BJ (cell line): ENCODE data around the gene CD37. TPM values are rescaled to one million over a fixed set of nuclear protein-coding genes. Genes with fewer than 3 reads are reported as not detected.
"Not testable (repeated sequence)": the region's sequence is repeated elsewhere in the genome, so short reads cannot be mapped to it uniquely, and the experiment has no call there.

Experiments used
- CTCF ChIA-PET: fragments of 350-600 bp; formaldehyde crosslinking; extraction: SDS; loops from one replicate; lab custom pipeline; 2021; ENCODE audit warnings: antibody characterized with exemption, inconsistent platforms; lab: Yijun Ruan, JAX
- POLR2A ChIA-PET: fragments of 300-600 bp; sonication (Branson Sonifier 250); formaldehyde crosslinking; extraction: SDS; loops from one replicate; lab custom pipeline; 2021; ENCODE audit warnings: antibody characterized with exemption; lab: Charles Lee
- DNase-seq: peaks from one replicate; pipeline ENCODE4 v3.0.0-alpha.2; 2011; ENCODE audit warnings: low read depth
- H3K27me3 ChIP-seq: 2 replicates; pipeline ENCODE4 v1.6.0; 2011; ENCODE audit warnings: low read length; ENCODE audit not compliant: control insufficient read depth, insufficient read depth
- H3K36me3 ChIP-seq: 2 replicates; pipeline ENCODE4 v1.5.1; 2011; ENCODE audit warnings: low read length; ENCODE audit not compliant: control insufficient read depth, insufficient read depth
- H3K4me3 ChIP-seq: 2 replicates; pipeline ENCODE4 v1.5.1; 2011; ENCODE audit warnings: low read depth, mild to moderate bottlenecking, control low read depth, low read length
- polyA minus RNA-seq: library from RNA; depleted of rRNA, polyadenylated mRNA; stranded (reverse); fragments of >200 nt; gene quantifications from 2 replicates; pipeline ENCODE4 v1.2.3, GENCODE V29; 2011; rRNA and poly(A)+ RNA removed
- polyA plus RNA-seq: library from polyadenylated mRNA; depleted of rRNA; stranded (reverse); fragments of >200 nt; gene quantifications from 2 replicates; pipeline ENCODE4 v1.2.3, GENCODE V29; 2011; rRNA removed
- TF ChIP-seq, protein P1 (sequence below): IDR thresholded peaks from 2 replicates; pipeline ENCODE4 v1.5.1; 2011; ENCODE audit warnings: low read depth, mild to moderate bottlenecking, control low read depth, inconsistent platforms, low read length, moderate library complexity; ENCODE audit not compliant: insufficient read depth

The CD37 gene, protein sequence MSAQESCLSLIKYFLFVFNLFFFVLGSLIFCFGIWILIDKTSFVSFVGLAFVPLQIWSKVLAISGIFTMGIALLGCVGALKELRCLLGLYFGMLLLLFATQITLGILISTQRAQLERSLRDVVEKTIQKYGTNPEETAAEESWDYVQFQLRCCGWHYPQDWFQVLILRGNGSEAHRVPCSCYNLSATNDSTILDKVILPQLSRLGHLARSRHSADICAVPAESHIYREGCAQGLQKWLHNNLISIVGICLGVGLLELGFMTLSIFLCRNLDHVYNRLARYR
- not detected in 2 replicates for polyA plus RNA-seq
- polyA minus RNA-seq, result not detected in 2 replicates

DNA sequence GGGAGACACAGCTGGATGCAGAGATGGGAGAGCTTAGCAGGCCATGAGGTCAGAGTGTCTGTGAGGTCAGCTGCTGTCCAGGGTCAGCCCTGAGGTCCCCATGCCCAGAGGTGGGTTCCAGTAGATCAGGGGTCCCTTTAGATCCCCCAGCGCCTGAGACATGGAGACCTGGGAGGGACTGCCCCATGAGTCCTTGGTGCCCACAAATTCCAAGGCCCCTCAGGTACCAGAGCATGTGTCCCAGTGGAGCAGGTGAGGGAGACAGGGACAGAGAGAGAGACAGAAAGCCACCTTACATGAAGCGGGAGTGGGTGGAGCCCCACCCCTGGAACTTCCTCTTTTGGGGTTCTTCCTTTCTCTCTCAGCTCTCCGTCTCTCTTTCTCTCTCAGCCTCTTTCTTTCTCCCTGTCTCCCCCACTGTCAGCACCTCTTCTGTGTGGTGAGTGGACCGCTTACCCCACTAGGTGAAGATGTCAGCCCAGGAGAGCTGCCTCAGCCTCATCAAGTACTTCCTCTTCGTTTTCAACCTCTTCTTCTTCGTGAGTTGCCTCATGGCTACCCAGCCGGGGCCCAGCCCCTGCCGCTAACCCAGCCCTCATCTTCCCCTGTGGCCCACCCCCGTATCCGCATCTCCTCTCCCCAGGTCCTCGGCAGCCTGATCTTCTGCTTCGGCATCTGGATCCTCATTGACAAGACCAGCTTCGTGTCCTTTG is at the start of gene CD37:
Gene CD37 (plus strand): TSS at position 336 of the 713 bp plus-strand sequence. CDS start 135 bp downstream, at position 471.
- H3K36me3 ChIP-seq, result no peaks in the 10 kb centered on the region; the same call in 1 of the 2 replicates
- POLR2A ChIA-PET, result no interaction called here
- no peak within 1 kb of the TSS for H3K4me3 ChIP-seq
- H3K27me3 ChIP-seq, result no peaks in the 10 kb centered on the region
- TF ChIP-seq, protein P1, sequence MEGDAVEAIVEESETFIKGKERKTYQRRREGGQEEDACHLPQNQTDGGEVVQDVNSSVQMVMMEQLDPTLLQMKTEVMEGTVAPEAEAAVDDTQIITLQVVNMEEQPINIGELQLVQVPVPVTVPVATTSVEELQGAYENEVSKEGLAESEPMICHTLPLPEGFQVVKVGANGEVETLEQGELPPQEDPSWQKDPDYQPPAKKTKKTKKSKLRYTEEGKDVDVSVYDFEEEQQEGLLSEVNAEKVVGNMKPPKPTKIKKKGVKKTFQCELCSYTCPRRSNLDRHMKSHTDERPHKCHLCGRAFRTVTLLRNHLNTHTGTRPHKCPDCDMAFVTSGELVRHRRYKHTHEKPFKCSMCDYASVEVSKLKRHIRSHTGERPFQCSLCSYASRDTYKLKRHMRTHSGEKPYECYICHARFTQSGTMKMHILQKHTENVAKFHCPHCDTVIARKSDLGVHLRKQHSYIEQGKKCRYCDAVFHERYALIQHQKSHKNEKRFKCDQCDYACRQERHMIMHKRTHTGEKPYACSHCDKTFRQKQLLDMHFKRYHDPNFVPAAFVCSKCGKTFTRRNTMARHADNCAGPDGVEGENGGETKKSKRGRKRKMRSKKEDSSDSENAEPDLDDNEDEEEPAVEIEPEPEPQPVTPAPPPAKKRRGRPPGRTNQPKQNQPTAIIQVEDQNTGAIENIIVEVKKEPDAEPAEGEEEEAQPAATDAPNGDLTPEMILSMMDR, result no peak
- no peak for DNase-seq
- CTCF ChIA-PET, result no interaction called here

DNA sequence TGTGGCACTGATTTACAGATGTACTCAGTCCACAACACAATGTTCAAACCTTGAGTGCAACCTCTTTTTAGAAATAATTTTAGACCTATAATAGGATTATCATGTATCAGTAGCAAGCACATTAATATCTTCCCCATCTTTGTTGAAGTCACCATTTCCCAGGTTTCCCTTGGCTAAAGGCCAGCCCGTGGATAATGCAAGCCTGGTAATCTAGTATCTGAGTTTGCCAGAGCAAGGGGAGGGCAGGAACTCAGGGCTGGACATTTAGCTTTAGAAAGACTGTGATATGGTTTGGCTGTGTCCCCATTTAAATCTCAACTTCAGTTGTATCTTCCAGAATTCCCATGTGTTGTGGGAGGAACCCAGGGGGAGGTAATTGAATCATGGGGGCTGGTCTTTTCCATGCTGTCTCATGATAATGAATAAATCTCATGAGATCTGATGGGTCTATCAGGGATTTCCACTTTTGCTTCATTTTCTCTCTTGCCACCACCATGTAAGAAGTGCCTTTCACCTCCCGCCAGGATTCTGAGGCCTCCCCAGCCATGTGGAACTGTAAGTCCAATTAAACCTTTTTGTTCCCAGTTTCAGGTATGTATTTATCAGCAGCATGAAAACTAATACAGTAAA is 48.0 kb upstream of the CD37 start:
- CTCF ChIA-PET, result no interaction called here
- no peak for DNase-seq
- Histone ChIP-seq H3K36me3 (no peaks in the 10 kb centered on the region), H3K4me3 (no peak overlapping the region), H3K27me3 (no peaks in the 10 kb centered on the region; the same call in 1 of the 2 replicates)
- POLR2A ChIA-PET, result no interaction called here
- TF ChIP-seq, protein P1, result no peak

DNA sequence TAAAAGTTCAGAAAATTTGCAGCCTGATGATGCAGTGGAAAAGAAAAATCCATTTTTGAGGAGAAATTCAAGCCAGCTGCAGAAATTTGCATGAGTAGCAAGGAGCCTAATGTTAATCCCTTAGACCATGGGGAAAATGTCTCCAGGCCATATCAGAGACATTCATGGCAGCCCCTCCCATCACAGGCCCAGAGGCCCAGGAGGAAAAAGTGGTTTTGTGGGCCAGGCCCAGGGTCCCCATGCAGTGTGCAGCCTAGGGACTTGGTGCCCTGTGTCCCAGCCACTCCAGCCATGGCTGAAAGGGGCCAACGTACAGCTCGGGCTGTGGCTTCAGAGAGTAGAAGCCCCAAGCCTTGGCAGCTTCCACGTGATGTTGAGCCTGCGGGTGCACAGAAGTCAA is 47.0 kb upstream of the CD37 start:
- CTCF ChIA-PET, result interaction anchor here (1.7 kb wide), 1 partner anchor 13 kb away, joined by 10 read pairs; no protein-coding TSS in a partner anchor
- H3K27me3 ChIP-seq, POLR2A ChIA-PET, H3K4me3 ChIP-seq, DNase-seq, H3K36me3 ChIP-seq: not testable (repeated sequence)

DNA sequence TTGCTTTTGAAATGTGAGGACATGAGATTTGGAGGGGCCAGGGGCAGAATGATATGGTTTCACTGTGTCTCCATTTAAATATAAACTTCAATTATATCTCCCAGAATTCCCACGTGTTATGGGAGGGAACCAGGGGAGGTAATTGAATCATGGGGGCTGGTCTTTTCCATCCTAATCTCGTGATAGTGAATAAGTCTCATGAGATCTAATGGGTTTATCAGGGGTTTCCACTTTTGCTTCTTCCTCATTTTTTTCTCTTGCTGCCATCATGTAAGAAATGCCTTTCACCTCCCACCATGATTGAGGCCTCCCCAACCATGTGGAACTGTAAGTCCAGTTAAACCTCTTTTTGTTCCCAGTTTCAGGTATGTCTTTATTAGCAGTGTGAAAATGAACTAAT is 45.9 kb upstream of the CD37 start:
- CTCF ChIA-PET, result interaction anchor here (0.7 to 1.7 kb wide), 3 partner anchors 10 to 23 kb away, joined by 3 to 10 read pairs (median 3); no protein-coding TSS in a partner anchor
- H3K36me3 ChIP-seq, H3K27me3 ChIP-seq, H3K4me3 ChIP-seq, DNase-seq, POLR2A ChIA-PET: not testable (repeated sequence)

DNA sequence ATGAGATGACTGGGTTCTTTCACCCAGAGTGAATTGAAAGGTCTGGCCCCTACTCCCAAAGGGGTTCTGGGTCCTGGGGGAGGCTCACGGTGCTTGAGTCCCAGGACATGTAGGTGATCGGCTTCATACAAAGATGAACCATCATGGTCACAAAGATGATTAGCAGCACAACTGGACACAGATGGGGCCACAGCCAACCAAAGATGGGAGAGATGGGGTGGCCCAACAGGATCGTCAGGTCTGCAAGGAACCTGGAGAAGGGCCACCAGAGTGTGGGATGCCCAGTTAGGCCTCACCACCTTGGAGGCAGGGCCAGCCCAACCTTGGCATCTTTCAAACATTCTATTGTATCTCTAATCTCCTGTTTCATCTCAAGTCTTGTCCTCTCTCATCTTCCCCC is 44.7 kb upstream of the CD37 start:
- CTCF ChIA-PET, result no interaction called here
- POLR2A ChIA-PET, result no interaction called here
- H3K27me3 ChIP-seq, result no peaks in the 10 kb centered on the region; the same call in 1 of the 2 replicates
- H3K4me3 ChIP-seq, result no peak overlapping the region
- H3K36me3 ChIP-seq, result no peaks in the 10 kb centered on the region
- no peak for DNase-seq
- TF ChIP-seq, protein P1, result no peak

DNA sequence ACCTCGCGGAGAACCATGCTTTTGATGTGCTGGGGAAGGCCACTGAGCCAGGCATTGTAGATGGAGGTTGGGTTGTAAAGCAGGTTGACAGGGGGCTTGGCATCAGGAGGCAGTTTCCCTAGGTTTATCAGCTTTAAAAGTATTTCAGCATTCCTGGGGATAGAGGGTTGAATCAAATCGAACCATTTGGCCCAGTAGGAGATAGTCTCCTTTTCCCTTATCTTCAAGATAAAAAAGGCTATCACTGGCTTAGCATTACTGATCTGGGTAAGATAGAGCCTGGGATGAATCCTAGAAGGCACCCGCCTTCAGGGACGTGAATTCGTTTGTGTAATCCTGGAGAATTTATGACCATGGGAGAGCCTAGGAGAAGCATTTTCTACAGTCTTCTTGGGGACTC is 40.8 kb upstream of the CD37 start:
- TF ChIP-seq, protein P1, result no peak
- DNase-seq, result no peak
- H3K27me3 ChIP-seq, result no peaks in the 10 kb centered on the region
- CTCF ChIA-PET, result interaction anchor here (3.1 kb wide), 1 partner anchor 8 kb away, joined by 17 read pairs; no protein-coding TSS in a partner anchor
- no peaks in the 10 kb centered on the region for H3K36me3 ChIP-seq
- POLR2A ChIA-PET, result no interaction called here
- H3K4me3 ChIP-seq, result no peak overlapping the region
